ENCODE data around the gene RAX2. TPM values are rescaled to one million over a fixed set of nuclear protein-coding genes. Genes with fewer than 3 reads are reported as not detected.

The RAX2 gene
- total and polyA plus RNA-seq, 2 donors from 2014 or later, result not detected

GRCh38 chr19:3746371-3747056 is 25.5 kb downstream of the RAX2 start:
- Histone ChIP-seq H3K4me1 (ENCODE audit: control insufficient read depth in 2 of 3, insufficient read depth in 2 of 3, low read depth in 1 of 3, low read length in 3 of 3) (no peaks in the 10 kb centered on the region), H3K9ac (ENCODE audit: low read length in 3 of 3) (no peak overlapping the region), H3K36me3 (ENCODE audit: control insufficient read depth in 2 of 3, insufficient read depth in 3 of 3, low read length in 3 of 3) (peaks cover 0 to 8% (median 8%) of the 10 kb centered on the region in 3 donors), H3K27ac (ENCODE audit: low read depth in 2 of 2, low read length in 2 of 2) (no peak overlapping the region), H3K4me3 (ENCODE audit: low read length in 3 of 3) (no peak overlapping the region), H3K9me3 (ENCODE audit: control insufficient read depth in 2 of 3, insufficient read depth in 1 of 3, low read length in 3 of 3) (peaks cover 0 to 3% (median 0%) of the 10 kb centered on the region in 3 donors), H3K27me3 (ENCODE audit: control insufficient read depth, insufficient read depth, low read length) (no peaks in the 10 kb centered on the region)
- FAIRE-seq (no peak), DNase-seq (no peak)
- no peak for TF ChIP-seq CTCF (IDR thresholded peaks at IDR 0.05; ENCODE audit: borderline replicate concordance, extremely low read depth, insufficient read depth)
- intact Hi-C loops (cut with DNase I), result no loop called here

GRCh38 chr19:3745363-3746045 is 26.5 kb downstream of the RAX2 start:
- H3K4me1 ChIP-seq (ENCODE audit: control insufficient read depth in 2 of 3, insufficient read depth in 2 of 3, low read depth in 1 of 3, low read length in 3 of 3), result no peaks in the 10 kb centered on the region
- no peak overlapping the region for H3K9ac ChIP-seq (ENCODE audit: low read length in 3 of 3)
- DNase-seq (no peak), FAIRE-seq (no peak)
- peaks cover 0 to 8% (median 6%) of the 10 kb centered on the region in 3 donors for H3K36me3 ChIP-seq (ENCODE audit: control insufficient read depth in 2 of 3, insufficient read depth in 3 of 3, low read length in 3 of 3)
- no peak overlapping the region for H3K27ac ChIP-seq (ENCODE audit: low read depth in 2 of 2, low read length in 2 of 2)
- peaks cover 0 to 3% (median 0%) of the 10 kb centered on the region in 3 donors for H3K9me3 ChIP-seq (ENCODE audit: control insufficient read depth in 2 of 3, insufficient read depth in 1 of 3, low read length in 3 of 3)
- no peak overlapping the region for H3K4me3 ChIP-seq (ENCODE audit: low read length in 3 of 3)
- no peaks in the 10 kb centered on the region for H3K27me3 ChIP-seq (ENCODE audit: control insufficient read depth, insufficient read depth, low read length)
- intact Hi-C loops (cut with DNase I), result no loop called here
- no peak for TF ChIP-seq CTCF (IDR thresholded peaks at IDR 0.05; ENCODE audit: borderline replicate concordance, extremely low read depth, insufficient read depth)

- Histone ChIP-seq H3K4me3 (ENCODE audit: low read length in 3 of 3) (no peak overlapping the region), H3K36me3 (ENCODE audit: control insufficient read depth in 2 of 3, insufficient read depth in 3 of 3, low read length in 3 of 3) (peaks cover 0 to 4% (median 0%) of the 10 kb centered on the region in 3 donors), H3K9me3 (ENCODE audit: control insufficient read depth in 2 of 3, insufficient read depth in 1 of 3, low read length in 3 of 3) (peaks cover 0 to 3% (median 0%) of the 10 kb centered on the region in 3 donors), H3K27ac (ENCODE audit: low read depth in 2 of 2, low read length in 2 of 2) (no peak overlapping the region), H3K9ac (ENCODE audit: low read length in 3 of 3) (no peak overlapping the region), H3K4me1 (ENCODE audit: control insufficient read depth in 2 of 3, insufficient read depth in 2 of 3, low read depth in 1 of 3, low read length in 3 of 3) (no peaks in the 10 kb centered on the region), H3K27me3 (ENCODE audit: control insufficient read depth, insufficient read depth, low read length) (no peaks in the 10 kb centered on the region)
- FAIRE-seq (no peak), DNase-seq (no peak)
- intact Hi-C loops (cut with DNase I), result no loop called here
- TF ChIP-seq CTCF (IDR thresholded peaks at IDR 0.05; ENCODE audit: borderline replicate concordance, extremely low read depth, insufficient read depth), result no peak
Observed at GRCh38 chr19:3743486-3743885, 28.5 kb downstream of the RAX2 start.
